ENCODE results near the gene NPM3.

NPM3 gene, protein sequence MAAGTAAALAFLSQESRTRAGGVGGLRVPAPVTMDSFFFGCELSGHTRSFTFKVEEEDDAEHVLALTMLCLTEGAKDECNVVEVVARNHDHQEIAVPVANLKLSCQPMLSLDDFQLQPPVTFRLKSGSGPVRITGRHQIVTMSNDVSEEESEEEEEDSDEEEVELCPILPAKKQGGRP

DNA sequence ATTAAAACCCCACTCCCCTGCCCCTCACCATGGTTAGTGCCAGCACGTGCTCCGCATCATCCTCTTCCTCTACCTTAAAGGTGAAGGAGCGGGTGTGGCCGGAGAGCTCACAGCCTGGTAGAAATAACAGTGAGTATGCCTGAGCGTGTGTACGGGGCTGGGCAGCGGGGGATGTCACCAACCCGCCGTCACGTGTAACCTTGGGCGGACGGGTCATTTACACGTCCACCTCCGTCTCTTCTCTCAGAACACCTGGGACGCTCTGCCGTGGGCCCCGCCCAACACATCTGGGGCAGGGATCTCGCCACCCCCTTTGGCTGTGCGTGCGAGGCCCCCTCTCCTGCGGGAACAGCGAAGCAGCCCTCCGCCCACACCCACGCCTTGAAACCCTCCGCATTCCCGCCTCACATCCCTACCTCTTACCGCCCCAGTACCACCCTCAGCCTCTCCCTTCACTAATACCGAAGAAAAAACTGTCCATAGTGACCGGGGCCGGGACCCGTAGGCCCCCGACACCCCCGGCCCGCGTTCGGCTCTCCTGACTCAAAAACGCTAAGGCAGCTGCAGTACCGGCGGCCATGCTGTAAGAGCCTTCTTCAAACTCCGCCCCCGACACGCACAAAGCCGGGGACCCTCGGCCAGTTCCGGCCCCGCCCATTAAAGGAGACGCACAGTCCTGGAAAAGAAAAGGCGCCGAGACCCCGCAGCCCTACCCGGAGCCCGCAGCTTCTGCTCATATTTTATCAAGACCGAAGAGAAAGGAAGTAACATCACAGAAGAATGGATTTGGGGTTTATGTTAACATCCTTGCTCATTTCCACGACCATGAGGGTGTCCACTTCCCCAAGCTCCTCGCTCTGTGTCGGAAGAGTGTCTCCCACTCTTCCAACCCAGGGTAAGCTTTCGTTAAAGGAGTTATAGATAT, at the start of gene NPM3:
NPM3 (minus strand) TSS at position 636 of the 925 bp plus-strand sequence; CDS start at position 580, 56 bp downstream.
- DNase-seq: peak; percentile 93

DNA sequence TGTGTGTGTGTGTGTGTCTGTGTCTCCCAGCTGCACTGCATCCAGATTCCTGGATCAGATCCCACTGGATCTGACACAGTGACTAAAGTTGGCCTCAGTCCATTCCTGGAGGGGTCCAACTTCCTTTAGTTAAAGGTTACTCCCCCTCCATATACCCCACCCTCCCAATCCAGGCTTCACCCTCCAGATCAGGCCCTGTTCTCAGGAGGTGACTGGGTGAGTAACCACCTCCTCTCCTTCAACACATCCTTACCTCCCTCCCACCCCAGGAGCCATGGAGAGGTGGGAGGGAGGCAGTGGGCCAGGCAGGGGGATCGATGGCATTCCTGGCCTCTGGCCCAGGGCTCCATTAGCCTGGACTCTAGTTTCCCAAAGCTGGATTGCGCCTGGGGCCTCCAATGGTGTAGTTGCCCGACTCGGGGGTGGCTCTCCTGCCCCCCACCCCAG, 49.1 kb upstream of the NPM3 start:
- no peak for DNase-seq

DNA sequence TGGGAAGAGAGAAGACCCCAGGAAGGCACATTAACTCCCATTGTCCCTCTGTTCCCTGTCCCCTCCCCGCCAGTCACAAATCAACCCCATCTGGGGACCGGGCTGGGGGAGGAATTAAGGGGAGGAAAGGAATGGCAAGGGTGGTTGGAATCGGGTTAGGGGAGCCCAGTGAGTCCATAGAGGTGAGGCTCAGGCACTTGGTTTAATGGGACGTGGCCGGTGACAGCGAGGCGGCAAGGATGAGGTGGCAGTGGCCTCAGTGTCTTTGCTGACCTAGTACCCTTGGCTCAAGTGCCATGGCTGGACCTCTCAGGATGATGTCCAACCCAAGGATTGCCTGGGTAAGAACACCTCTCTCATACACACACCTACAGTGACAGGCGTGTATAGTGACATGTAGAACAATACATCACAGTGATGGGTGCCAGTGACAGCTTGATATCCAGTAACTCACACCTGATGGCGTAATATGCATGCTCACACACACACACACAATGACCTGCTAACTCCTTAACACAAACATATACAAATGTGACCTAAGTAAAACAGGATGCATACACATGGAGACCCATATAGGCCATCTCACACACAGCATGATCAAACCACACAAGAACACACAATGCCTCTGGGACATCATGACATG, 48.0 kb upstream of the NPM3 start:
- no peak for DNase-seq

DNA sequence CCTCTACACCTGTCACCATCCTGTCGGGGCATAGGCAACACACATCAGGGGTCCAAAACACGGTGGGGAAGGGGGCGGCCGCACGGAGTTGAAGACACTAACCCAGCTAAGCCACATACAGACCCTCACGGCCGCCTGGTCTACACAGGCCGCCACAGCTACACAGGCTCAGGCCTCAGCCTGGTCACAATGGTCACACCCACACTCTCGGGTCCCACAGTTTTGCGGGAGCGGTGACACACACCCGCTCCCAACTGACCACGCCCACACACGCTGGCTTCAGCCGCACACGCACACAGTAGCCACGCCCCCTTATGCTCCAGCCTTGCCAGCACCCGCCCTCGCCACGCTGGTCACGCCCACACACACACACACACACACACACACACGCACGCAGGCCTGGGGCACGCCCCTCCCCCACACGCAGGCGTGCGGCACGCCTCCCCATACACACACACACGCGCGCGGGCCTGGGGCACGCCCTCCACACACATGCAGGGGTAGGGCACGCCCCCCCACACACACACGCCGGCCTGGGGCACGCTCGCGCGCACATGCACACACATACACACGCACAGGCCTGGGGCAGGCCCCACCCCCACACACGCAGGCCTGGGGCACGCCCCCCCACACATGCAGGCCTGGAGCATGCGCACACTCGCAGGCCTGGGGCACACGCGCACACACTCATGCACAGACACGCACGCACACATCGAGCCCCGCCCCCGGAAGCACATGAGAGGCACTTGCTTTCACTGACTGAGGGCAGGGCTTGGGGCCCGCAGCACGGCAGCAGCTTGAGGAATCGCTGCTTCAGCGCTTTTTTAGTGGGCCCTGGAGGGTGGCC, 47.3 kb upstream of the NPM3 start:
- DNase-seq: peak; percentile 93

DNA sequence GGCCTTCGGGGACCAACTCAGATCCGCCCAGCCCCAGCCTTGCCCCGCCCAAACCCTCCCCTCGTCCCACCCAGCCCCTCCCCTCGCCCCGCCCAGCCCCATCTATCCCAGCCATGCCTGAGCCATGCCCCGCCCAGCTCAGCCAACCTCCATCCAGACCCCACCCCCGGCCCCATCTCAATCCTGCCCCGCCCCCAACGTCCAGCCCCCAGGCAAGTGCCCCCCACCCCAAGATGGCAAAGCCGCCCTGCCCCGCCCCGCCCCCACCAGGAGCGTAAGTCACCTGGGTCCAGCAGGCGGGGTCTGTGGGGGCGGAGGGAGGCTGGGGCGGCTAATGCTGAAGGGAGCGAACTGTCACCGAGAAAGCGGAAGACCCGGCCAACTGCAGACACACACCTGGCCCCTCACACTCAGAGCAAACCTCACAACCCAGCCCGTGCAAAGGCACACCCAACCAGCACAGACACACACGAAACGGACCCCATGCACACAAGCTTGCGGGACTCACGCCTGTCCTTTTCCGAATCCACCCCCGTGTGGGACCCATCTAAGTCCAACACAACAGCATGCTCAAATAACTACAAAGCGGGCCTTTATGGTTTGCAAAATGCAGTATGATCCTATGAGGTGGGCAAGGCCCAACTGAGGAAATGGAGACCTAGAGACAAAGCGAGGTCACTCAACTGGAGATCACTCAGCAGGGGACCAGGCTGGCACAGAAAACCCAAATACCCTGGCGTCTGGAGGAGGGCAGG, 46.5 kb upstream of the NPM3 start:
- peak; percentile 77 for DNase-seq

DNA sequence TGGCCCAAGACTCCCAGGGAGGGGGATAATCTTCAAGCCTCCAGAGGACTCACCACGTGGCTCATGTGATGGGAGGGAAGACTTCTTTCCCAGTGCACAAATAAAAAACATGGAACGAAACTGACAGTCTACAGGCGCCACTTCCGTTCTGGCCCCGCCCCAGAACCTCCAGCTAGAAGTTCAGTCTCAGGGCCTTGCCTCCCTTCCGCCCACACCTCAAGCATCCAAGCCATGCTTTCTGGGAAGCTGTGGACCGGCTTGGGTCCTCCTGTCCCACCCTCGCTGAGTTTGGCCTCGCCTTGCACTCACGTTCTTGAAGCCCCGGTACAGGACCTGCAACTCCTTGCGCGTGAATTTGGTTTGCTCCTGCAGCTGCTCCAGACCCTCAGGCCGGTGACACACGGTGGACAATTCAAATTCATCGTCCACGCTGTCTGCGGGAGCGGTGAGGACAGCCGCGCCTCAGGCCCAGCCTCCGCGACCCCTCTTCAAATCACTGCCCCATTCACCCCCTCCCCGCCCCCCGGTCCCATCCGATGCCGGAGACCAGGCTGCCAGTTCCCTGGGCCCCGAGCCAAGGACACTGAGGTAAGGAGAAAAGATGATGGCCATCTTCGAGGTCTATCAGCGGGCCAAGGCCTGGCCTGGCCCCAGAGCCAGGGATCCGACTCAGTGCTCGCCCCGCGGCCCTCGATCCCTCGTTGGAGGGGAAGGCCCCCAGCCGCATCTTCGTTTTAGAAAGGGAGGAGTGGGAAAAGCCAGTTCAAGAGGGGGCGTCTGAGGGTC, 45.7 kb upstream of the NPM3 start:
- peak; percentile 49 for DNase-seq

DNA sequence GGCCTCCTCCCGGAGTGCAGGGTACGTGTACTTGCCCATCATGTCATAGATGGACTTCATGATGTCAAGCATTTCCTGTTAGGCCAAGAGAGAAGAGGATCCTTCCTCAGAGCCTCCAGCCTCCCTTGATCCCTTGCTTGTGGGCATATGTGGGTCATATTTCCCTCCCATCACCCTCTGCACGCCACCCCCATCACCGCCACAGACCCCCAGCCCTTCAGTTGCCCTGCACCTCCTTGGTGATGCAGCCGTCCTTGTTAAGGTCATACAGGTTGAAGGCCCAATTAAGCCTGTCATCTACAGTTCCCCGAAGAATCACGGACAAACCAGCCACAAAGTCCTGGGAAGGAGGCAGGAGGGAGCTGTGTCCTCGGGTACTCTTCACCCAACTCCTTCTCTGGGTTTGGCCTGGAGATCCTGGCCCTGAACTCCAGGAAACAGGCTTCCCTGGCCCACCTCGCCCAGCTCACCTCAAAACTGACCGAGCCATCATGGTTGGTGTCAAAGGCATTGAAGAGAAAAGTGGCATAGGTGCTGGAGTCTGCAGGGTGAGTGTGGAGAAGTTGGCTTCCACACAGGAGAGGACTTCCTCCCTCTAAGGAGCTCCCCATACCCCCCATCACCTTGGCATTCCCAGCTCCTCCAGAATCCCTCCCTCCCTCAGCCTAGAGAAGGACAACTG, 44.8 kb upstream of the NPM3 start:
- no peak for DNase-seq

DNA sequence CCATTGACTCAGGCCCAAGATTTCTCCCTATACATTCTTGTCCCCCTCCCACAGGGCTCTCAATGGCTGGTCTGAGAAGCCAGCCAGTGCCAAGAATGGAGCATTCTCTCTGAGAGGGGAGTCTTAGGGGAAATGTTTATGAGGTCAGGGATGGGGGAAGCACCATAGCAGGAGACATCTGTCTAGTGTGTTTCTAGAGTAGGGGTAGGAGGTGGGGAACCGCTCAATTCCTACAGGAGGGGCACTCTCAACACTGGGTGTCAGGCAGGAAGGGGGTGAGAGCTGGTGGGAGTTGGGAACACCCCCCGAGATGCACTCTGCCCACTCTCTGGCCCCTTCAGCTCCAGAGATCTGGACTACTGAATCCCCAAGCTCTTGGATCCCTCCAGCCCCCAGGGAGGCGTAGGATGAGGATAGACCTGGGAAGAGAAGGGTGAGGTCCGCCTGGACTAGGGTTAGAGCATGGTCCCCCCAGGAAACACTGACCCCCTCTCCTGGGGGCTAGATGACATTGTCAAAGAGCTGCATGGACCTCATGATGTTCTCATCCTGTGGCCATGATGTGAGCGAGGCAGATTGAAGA, 43.7 kb upstream of the NPM3 start:
- no peak for DNase-seq

DNA sequence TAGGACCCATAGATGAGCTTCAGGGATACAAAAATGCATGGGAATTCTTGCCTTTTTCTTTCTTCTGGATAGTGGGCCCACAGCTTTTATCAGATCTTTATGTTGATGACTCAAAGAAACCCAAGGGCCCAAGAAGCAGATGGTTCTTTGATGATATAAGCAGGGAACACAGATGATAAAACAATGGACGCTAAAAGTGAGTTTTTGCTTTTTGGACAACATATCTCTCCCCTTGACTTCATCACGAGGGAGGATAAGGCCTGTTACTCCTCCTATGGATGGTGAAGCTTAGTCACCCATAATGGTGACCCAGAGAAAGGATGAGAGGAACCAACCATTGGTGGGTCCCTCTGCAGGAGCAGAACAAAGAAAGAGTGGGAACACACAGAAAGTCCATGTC, 41.5 kb upstream of the NPM3 start:
- no peak for DNase-seq

DNA sequence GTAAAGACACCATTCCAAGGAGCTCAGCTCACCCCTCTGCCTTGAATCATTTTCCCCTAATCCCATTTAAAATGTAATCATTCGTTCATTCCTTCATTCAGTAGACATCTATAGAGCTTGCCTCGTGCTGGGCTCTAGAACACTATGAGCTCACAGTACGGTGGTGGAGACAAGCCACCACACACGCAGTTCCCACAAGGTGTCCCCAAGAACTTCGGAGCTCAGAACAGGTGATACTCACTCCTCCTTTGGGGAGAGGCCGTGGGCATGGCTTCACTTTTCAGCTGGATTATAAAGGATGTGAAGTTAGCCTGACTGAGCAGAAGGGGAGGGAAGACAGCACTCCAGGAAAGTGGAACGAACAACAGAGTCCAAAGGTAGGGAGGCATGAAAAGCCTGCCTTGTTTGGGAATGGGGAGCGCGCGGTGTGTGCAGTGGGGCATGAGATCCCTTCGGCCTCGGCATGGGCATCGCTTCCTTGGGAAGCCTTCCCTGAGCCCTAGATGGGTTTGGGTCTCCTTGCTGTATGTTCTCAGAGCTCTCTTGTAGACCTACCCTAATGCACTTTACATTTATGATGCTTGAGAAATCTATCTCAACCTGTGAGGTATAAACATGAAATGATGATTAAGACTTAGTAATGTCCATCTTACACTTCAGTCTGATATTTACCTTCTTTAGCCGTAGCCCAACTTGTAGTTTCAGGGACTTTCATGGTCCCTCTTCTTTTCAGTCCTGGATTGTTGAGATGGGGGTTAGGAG, 35.8 kb upstream of the NPM3 start:
- no peak for DNase-seq

DNA sequence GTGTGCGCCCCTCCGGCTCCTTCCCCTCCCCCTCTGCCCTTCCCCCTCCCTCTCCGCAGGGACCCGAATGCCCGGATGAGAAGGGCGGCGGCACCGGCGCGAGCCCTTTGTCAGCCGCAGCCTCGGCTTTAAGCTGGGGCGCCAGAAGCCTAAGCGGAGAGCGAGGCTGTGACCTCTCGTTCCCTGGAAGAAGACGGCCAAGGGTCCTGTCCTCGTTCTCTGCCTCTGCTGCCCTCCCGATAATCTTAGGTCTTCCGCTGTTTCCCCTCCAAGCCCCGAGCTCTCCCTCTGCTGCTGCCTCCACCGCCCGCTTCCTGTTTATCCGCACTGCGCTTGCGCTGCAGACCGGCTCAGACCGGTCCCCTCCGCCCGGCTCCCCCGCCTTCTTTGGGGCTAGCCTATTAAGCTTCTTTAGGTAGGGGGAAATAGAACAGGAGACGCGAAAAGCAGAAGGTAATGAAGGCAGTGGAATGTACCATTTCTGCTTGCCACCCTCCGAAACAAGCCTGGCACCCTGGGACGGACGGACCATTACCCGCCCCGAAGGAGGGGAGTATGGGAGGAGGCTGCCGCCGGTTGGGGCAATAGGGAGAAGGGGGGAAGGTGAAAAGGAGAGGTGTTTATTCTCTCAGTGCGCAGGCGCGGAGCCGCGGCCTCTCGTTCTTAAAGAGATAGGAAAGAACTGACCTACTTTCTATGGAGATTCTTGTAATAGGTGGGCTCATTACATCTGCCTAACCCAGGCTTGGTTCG, 35.0 kb upstream of the NPM3 start, which contains the start of gene OGA:
OGA (minus strand) TSS at position 326 of the 753 bp plus-strand sequence. CDS start 422 bp downstream, outside the sequence.
- peak; percentile 99 for DNase-seq

DNA sequence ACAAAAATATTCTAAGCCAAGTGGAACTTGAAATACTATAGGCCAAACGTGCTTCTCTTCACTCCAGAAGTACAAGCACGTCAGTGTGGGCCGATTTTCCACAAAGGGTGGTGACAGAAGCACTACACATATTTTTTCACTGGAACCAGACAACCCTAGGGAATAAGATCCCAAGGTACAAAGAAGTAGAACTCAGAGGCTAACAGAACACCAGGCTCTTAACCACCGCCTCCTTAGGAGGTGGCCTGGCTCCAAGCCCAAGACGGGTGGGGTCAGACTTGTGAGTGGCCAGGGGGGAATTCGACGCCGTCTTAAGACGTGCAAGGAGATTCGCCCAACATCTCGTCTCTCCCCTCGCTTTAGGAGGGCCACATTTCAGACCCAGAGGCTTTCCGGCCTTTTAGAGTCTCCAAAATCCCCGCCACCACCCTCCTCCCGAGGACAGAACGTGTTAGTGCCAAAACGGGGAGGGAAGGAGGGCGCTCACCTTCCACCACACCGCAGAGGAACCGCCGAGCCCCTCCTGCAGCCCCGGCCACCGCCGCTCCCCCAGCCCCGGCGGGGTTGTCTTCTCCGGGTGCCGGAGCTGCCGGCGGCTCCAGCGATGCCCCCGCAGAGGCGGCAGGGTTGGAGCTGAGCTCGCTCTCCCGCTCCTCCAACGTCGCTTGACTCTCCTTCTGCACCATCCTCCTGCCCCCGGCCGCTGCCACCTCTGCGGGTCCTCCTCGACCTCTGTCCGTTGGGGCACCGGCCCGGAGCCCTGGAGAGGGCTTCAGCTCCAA, 34.3 kb upstream of the NPM3 start:
- DNase-seq: peak; percentile 91

DNA sequence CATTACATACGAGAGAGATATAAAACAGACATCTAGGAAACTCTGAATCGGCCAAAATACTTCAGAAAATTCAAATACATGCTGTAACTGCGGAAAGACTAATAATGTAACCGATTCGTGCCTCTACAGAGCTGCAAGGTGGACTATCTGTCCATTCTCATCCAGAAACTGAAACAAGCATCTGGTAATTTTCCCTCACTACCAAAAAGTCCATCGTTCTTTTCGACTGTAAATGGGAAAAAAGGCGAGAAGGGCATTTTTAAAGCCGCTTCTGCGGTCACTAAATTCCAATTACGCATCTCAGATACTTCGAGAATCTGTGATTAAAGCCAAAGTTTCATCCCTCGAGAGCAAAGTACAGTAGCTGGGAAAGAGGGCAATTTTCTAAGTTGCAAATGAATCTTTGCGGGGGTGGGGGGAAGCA, 33.7 kb upstream of the NPM3 start:
- no peak for DNase-seq

DNA sequence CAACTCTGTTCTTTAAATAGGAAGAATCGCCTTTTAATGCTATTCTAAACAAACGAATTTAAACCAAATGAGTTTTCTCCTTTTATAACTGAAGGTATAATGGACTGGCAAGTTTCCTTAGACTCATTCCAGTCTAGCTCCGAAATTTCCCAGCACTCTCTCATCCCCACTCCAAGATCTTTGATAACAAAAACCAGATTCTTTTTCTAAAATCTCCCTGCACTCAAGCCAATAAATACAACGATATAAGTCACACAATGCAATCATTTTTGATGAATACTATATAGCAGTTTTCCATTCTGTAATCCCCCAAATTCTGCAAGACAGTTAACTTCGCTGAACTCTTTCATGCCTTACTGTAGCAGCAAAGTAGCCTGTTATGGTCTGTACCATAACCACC, 33.1 kb upstream of the NPM3 start:
- no peak for DNase-seq

DNA sequence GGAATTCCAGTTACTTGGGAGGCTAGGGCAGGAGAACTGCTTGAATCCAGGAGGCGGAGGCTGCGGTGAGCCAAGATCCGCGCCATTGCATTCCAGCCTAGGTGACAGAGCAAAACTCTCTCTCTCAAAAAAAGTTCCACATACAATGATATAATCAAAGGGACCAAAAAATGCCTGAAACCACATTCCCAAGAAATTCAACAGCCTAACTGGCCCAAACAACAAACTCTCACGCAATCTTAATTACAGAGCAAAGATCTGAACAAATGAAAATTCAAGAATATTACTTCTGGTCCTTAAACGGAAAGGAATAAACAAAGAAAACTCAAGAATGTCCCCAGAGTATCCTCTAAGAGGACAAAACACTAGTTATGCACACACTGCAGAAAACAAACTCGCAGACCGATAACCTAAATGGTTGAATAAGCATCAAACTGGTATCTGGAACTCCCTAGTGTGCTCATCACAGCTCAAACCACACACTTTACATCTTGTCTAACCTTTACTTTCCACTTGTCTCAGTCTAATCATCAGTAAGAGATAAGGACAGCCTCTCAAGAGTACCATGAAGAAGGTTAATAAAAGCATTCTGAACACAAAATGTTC, 31.3 kb upstream of the NPM3 start:
- DNase-seq: no peak

DNA sequence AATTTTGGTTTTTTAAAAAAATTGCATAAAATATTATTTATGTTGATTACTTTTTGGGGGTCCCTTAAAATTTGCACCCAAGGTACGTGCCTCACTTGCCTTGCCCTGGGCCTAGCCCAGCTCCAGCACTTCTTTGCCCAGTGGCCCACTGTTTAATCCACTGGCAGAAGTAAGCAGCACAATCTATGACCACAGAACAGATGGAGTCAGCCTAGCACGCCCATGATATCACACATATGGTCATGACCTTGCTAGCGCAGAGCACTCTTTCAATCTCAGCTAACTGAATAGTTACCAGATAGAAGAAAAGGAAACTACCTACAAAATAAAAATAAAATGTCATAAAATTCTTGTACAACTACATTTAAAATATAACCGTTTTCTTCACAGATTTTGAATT, 29.4 kb upstream of the NPM3 start:
- no peak for DNase-seq

DNA sequence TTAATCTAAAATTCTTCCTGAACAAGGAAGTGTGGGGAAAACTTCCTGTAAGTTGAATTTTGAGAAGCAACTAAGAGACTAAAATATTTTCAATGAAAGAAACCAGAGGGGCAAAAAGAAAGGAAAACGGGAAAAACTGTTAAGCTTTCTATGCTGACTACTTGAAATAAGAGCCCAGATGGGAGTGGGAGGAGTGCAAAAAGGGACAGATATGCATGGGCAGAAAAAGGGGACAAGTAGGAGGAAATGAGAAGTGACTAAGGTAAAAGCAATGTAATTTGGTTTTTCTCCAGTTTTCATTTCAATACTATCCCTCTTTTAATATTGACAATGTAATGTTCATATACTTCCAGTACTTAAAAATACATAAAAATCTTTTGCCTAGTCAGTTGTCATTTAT, 23.9 kb upstream of the NPM3 start:
- no peak for DNase-seq

Measured in right hindlimb (tissue), 1 donor.